Dermis blood vessel endothelial cell (primary cell): Measurements from ENCODE around the gene KLF11. TPM values are rescaled to one million over a fixed set of nuclear protein-coding genes. Genes with fewer than 3 reads are reported as not detected.
"Not testable (repeated sequence)": the region's sequence is repeated elsewhere in the genome, so short reads cannot be mapped to it uniquely, and the experiment has no call there.

Source experiments
- DNase-seq: peaks from one replicate; pipeline ENCODE4 v3.0.0; 2010
- total RNA-seq: library from RNA; depleted of rRNA; stranded (reverse); fragments of >200 nt; gene quantifications from 2 replicates; pipeline ENCODE4 v1.2.3, GENCODE V29; 2014

Gene KLF11
- total RNA-seq, 1 donor from 2014 or later, result 11.6 TPM

DNA sequence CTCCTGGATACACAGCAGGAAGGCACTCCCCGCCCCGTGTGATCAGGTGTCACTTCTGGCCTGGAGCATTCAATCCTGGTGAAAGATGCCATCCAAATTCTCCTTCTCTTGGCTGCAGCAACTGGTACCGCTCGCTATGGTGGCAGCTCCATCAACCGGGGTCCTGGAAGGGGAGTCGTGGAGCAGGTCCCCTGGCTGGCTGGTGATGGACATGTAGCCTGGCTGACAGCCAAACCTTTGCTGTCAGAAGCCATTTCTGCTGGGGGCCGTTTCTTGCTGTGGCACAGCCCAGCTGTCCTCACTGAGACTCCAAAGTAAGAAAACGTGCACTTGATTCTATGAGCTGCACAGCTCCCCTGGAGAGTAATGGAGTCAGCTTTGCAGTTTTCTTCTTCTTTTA lies 44.0 kb downstream of the KLF11 start:
- DNase-seq, result no peak

DNA sequence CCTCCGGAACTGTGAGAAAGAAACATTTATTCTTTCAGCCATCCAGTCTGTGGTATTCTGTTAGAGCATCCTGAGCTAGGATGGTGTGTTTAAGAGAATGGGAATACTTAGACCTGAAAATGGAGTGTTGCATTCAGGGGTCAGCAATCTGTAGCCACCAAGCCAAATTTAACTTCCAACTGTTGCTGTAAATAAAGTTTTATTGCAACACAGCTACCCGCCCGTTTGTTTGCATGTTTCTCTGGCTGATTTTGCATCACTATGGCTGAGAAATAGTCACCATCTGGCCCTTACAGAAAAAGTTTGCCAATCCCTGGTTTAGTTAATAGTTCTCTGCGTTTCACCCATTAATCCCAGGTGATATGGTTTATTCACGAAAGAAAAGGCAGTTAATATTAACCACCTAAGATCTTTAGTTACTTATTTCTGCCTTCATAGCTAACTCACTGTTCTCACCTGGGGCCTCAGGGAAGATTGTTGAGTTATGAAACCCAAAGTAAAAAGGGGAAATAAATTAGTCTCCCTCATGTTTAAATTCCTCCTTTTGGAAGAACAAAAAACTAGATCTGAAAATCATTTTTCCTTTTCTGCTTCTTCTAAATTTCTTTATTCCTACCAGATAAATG lies 46.3 kb downstream of the KLF11 start:
- no peak for DNase-seq

DNA sequence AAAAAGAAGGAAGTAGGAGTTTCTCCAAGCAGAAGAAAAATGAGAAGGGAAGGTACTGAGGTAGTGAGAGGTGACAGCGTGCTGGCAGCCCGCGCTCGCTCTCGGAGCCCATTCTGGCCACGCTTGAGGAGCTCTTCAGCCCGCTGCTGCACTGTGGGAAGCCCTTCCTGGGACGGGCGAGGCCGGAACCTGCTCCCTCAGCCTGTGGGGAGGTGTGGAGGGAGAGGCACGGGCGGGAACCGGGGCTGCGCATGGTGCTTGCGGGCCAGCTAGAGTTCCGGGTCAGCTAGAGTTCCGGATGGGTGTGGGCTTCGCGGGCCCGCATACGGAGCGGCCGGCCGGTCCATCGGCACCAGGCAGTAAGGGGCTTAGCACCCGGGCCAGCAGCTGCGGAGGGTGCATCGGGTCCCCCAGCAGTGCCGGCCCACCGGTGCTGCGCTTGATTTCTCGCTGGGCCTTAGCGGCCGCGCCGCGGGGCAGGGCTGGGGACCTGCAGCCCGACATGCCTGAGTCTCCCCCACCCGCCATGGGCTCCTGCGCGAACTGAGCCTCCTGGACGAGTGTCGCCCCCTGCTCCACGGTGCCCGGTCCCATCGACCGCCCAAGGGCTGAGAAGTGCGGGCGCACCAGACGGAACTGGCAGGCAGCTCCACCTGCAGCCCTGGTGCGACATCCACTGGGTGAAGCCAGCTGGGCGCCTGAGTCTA lies 48.0 kb downstream of the KLF11 start:
- DNase-seq, result no peak

DNA sequence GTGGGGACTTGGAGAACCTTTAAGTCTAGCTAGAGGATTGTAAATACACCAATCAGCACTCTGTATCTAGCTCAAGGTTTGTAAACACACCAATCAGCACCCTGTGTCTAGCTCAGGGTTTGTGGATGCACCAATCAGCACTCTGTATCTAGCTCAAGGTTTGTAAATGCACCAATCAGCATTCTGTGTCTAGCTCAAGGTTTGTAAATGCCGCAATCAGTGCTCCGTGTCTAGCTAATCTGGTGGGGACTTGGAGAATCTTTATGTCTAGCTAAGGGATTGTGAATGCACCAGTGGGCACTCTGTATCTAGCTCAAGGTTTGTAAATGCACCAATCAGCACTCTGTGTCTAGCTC lies 48.5 kb downstream of the KLF11 start:
- not testable (repeated sequence) for DNase-seq

DNA sequence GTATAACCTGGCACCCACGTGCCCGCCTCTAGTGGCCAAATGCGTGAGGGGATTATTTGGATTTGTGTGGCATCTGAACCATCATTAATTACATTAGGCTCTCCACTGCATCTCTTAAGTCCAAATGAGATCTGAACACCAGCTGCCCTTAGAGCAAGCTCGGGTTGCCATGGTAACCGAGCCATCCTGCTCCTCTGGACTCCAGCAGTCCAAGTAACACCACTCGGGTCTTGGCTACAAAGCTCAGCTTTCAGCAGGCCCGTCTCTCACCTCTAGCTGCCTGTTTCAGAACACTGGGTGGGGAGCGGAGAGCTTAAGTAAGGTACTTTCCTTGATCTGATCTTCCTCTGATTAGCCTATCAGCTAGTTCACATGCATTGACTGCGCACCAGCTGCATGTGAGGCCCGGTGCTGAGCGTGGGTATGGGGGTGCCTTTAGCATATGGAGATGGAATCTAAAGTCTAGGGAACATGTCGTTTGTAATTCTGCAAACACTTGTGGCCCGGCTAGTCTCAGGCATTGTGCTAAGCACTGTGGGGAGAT lies 51.0 kb downstream of the KLF11 start:
- DNase-seq, result no peak

DNA sequence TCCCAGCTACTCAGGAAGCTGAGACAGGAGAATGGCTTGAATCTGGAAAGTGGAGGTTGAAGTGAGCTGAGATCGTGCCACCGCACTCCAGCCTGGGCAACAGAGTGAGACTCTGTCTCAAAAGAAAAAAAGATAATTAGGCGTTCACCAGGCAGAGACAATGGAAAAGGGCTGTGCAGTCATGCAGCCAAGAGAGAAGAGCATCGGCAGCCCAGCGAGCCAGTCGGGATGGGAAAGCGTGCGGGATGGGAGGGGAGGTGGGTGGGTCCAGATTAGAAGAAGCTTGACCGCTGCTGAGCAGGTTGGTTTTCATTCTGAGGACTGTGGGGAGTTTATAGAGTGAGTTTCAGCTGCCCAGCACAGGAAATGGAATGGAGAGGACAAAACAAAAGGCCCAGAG lies 51.8 kb downstream of the KLF11 start:
- DNase-seq, result no peak

DNA sequence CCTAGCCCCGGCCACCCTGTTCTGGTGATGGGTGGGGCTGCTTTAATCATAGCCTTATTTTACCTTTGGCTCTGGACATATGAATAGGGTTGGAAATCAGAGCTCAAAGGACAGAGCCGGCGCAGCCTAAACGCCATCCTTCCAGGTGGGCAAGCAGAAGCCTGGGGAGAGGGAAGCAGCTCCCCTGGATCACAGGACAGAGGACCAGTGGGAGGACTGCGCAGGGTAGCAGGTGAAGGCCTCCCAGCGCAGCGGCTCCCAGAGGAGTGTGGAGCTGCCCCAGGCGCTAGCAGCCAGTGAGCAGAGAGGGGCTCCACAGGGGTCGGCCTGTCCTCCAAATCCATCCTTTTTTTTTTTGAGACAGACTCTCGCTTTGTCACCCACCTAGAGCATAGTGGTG lies 53.3 kb downstream of the KLF11 start:
- no peak for DNase-seq

DNA sequence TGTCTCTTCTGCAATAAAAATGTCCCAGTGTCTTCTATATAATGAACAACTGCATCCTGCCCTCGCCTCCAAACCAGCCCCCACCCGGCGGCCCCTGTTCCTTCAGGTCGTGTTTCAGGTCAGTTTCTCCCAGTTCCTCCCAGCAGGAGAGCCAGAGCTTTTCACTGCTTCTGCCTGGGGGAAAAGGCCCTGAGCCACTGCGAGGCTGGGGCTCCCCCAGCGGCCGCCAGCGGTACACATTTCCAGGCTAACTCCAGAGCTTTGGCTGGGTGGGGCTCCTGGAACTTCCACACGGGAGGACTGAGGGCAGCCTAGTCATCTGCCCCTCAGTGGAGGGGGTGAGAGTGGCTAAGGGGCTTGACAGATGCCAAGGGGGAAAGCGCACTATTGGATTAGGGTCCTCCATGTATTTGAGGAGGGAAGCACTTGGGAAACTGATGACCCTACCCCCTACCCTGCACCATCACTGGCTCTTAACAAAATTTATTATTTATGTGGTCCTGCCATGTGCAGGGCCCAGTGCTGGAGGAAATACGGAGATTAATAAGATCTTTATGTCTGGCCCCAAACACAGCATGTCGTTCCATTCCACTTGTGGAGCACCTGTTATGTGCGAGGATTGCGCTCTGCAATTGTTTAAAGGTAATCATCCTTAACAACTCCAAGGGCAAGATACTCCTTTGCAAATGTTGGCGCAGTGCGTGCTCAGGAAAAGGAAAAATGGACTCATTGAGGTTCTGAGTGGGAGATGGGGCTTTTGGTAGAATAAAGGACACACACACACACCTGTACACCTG lies 54.2 kb downstream of the KLF11 start:
- DNase-seq, result peak; percentile 77

DNA sequence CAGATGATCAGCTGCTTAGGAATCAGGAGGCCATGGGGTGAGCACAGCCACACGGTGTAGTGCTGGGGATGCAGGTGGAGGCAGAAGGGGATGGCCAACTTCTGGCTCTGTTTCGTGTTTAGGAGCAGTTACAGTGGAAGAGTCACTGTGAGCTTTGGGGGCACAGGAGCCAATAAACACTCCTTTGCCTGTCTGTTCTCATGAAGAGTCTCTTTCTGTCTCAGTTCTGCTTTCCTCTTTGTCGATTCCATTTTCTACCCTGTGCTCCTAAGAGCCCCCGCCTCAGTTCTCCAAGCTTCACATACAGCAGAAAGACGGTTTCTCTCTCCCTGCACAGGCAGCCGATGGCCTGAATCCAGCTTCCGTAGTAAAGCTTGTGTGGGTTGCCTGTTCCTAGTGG lies 58.1 kb downstream of the KLF11 start:
- no peak for DNase-seq

DNA sequence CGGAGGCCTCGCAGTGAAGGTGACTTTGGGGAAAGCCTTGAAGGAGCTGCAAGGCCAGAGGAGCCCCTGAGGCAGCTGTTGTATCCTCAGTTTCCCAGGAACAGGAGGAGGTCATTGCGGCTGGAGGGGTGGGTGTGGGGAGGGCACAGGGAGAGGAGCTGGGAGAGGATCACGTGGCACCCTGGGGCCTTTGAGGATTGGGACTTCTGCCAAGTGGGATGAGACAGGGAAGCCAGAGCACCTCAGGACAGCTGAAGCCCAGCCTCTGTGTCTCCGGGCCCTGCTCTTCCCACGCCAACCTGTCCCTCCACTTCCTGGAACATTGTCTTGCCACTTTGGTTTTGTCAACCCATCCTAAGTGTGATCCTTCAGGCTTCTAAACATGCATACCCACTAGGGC lies 59.8 kb downstream of the KLF11 start:
- no peak for DNase-seq

Other genes starting within 250 kb of the KLF11 start
- gene TAF1B, start 200.1 kb upstream of the KLF11 start, total RNA-seq, result 20.6 and 30.3 TPM in 2 replicates
- gene GRHL1, start 91.9 kb upstream of the KLF11 start, total RNA-seq, result 0.37 and 0.85 TPM in 2 replicates
- 0.74 and 1.2 TPM in 2 replicates for gene CYS1, start 36.9 kb downstream of the KLF11 start, total RNA-seq
- gene RRM2, start 79.2 kb downstream of the KLF11 start, total RNA-seq, result 19.9 and 90.8 TPM in 2 replicates